ENCODE measurements around the gene ST3GAL4. TPM values are rescaled to one million over a fixed set of nuclear protein-coding genes. Genes with fewer than 3 reads are reported as not detected.

Gene ST3GAL4
- total RNA-seq, 2 experiments from 2014 or later, result 14.3 to 18.8 TPM

DNA sequence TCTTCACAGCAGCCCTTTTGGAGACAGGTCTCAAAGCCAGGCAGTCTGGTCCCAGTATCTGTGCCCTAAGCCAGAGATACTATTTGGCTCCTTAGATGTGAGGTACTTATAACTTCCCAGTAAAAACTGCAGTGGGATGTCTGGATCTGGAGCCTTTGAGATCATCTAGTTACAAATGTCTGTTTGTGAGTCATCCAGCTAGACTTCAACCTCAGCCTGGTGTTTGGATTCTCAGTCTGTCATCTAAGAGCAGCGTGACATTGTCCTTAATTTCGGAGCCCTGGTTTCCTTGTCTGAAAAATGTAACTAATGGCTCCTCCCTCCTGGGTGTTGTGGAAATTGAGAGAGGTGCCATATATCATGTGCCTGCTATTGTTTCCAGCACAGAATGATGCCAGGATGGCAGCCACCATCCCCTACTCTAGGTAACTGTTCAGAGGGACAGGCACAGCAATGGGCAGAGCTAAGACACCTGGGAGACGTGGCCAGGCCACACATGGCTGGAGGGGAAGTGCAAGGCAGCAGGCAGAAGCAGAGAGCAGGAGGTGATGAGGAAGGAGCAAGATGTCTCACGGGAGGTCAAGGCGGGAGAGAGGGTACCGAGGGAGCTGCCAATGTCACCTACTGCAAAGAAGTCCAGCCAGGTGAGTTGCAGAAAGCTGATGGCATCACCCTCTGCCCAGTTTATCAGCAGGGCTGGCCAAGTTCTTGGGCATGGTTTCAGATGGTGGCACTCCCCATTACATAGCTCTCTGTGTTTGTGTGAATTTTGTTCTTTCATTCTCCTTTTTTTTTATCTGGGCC lies 20.6 kb upstream of the ST3GAL4 start:
- Histone ChIP-seq H3K9me3 (ENCODE audit: low read length) (no peaks in the 10 kb centered on the region), H2AFZ (ENCODE audit: low read length) (no peak overlapping the region), H3K36me3 (ENCODE audit: insufficient read depth, low read length) (peaks cover 44% of the 10 kb centered on the region; the same call in 1 of the 2 replicates), H3K79me2 (ENCODE audit: insufficient read depth, low read depth, low read length) (no peaks in the 10 kb centered on the region), H4K20me1 (ENCODE audit: insufficient read depth, low read length) (no peaks in the 10 kb centered on the region), H3K4me2 (ENCODE audit: low read length) (no peak overlapping the region), H3K27ac (ENCODE audit: low read depth, low read length, poor library complexity, severe bottlenecking) (no peak overlapping the region), H3K4me3 (ENCODE audit: low read depth, low read length, poor library complexity, severe bottlenecking) (no peak overlapping the region), H3K4me1 (ENCODE audit: insufficient read depth, low read length, poor library complexity, severe bottlenecking) (no peaks in the 10 kb centered on the region), H3K9me2 (ENCODE audit: insufficient read depth, low read length) (no peaks in the 10 kb centered on the region)
- BruUV-seq (replicated peaks), result no TSS peak
- TF ChIP-seq, protein P1, sequence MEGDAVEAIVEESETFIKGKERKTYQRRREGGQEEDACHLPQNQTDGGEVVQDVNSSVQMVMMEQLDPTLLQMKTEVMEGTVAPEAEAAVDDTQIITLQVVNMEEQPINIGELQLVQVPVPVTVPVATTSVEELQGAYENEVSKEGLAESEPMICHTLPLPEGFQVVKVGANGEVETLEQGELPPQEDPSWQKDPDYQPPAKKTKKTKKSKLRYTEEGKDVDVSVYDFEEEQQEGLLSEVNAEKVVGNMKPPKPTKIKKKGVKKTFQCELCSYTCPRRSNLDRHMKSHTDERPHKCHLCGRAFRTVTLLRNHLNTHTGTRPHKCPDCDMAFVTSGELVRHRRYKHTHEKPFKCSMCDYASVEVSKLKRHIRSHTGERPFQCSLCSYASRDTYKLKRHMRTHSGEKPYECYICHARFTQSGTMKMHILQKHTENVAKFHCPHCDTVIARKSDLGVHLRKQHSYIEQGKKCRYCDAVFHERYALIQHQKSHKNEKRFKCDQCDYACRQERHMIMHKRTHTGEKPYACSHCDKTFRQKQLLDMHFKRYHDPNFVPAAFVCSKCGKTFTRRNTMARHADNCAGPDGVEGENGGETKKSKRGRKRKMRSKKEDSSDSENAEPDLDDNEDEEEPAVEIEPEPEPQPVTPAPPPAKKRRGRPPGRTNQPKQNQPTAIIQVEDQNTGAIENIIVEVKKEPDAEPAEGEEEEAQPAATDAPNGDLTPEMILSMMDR (conservative IDR thresholded peaks at IDR 0.05; ENCODE audit: low read length), result no peak
- TF ChIP-seq EZH2phosphoT487 (IDR thresholded peaks at IDR 0.05; ENCODE audit: borderline replicate concordance, low read depth, low read length), result no peak
- no peak for DNase-seq (ENCODE audit: low spot score)
- intact Hi-C loops (cut with micrococcal nuclease; ENCODE audit: unreplicated experiment), result no loop called here
- POLR2A ChIA-PET, result interaction anchor here (0.5 to 0.6 kb wide), 3 partner anchors 19 to 59 kb away, joined by 3 read pairs; no protein-coding TSS in a partner anchor
- CTCF ChIA-PET (ENCODE audit: unreplicated experiment), result no interaction called here

DNA sequence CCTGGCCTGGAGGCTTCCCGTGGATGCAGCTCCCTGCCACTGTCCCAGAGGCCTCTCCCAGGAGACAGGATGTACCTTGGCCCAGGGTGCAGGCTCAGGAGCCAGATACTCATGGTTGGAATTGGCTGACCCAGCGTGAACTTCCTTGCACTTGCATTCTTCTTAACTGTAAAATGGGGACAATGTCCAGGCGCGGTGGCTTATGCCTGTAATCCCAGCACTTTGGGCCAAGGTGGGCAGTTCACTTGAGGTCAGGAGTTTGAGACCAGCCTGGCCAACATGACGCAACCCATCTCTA lies 20.1 kb upstream of the ST3GAL4 start:
- no peak for DNase-seq (ENCODE audit: low spot score)
- Histone ChIP-seq H3K4me1 (ENCODE audit: insufficient read depth, low read length, poor library complexity, severe bottlenecking) (no peaks in the 10 kb centered on the region), H3K79me2 (ENCODE audit: insufficient read depth, low read depth, low read length) (no peaks in the 10 kb centered on the region), H3K4me3 (ENCODE audit: low read depth, low read length, poor library complexity, severe bottlenecking) (no peak overlapping the region), H3K27ac (ENCODE audit: low read depth, low read length, poor library complexity, severe bottlenecking) (no peak overlapping the region), H3K9me3 (ENCODE audit: low read length) (no peaks in the 10 kb centered on the region), H4K20me1 (ENCODE audit: insufficient read depth, low read length) (no peaks in the 10 kb centered on the region), H2AFZ (ENCODE audit: low read length) (no peak overlapping the region), H3K9me2 (ENCODE audit: insufficient read depth, low read length) (no peaks in the 10 kb centered on the region), H3K4me2 (ENCODE audit: low read length) (no peak overlapping the region), H3K36me3 (ENCODE audit: insufficient read depth, low read length) (peaks cover 44% of the 10 kb centered on the region; the same call in 1 of the 2 replicates)
- BruUV-seq (replicated peaks), result no TSS peak
- intact Hi-C loops (cut with micrococcal nuclease; ENCODE audit: unreplicated experiment), result no loop called here
- POLR2A ChIA-PET, result interaction anchor here (0.6 kb wide), 2 partner anchors 28 to 59 kb away, joined by 3 read pairs; no protein-coding TSS in a partner anchor
- TF ChIP-seq, protein P1 (conservative IDR thresholded peaks at IDR 0.05; ENCODE audit: low read length), result no peak
- no peak for TF ChIP-seq EZH2phosphoT487 (IDR thresholded peaks at IDR 0.05; ENCODE audit: borderline replicate concordance, low read depth, low read length)
- CTCF ChIA-PET (ENCODE audit: unreplicated experiment), result no interaction called here

DNA sequence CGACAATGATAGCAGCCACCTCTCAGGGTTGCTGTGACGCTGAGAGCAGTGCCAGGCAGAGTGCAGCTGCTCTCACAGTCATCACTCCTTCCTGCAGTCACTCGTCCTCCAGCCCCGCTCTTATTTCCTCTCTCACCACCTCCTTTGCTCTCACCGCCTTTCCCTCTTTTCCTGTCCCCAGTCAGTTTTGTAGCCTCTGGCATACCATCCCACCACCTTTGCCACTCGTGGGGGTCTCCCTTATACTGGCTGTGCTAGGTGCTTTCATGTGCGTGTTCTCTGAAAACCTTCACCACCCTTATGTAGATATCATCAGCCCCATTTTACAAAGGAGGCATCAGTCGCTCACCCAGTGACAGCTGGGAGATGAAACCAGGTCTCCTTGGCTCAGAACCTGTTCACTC lies 19.3 kb upstream of the ST3GAL4 start:
- ChIA-PET POLR2A (no interaction called here), CTCF (ENCODE audit: unreplicated experiment) (no interaction called here)
- H3K4me3 ChIP-seq (ENCODE audit: low read depth, low read length, poor library complexity, severe bottlenecking), result no peak overlapping the region
- H3K4me1 ChIP-seq (ENCODE audit: insufficient read depth, low read length, poor library complexity, severe bottlenecking), result no peaks in the 10 kb centered on the region
- no peak overlapping the region for H3K27ac ChIP-seq (ENCODE audit: low read depth, low read length, poor library complexity, severe bottlenecking)
- H3K9me3 ChIP-seq (ENCODE audit: low read length), result no peaks in the 10 kb centered on the region
- no peak overlapping the region for H3K4me2 ChIP-seq (ENCODE audit: low read length)
- TF ChIP-seq EZH2phosphoT487 (IDR thresholded peaks at IDR 0.05; ENCODE audit: borderline replicate concordance, low read depth, low read length), result no peak
- TF ChIP-seq, protein P1 (conservative IDR thresholded peaks at IDR 0.05; ENCODE audit: low read length), result no peak
- H3K36me3 ChIP-seq (ENCODE audit: insufficient read depth, low read length), result peaks cover 43% of the 10 kb centered on the region; the same call in 1 of the 2 replicates
- no peaks in the 10 kb centered on the region for H4K20me1 ChIP-seq (ENCODE audit: insufficient read depth, low read length)
- intact Hi-C loops (cut with micrococcal nuclease; ENCODE audit: unreplicated experiment), result no loop called here
- H3K9me2 ChIP-seq (ENCODE audit: insufficient read depth, low read length), result no peaks in the 10 kb centered on the region
- no peak for DNase-seq (ENCODE audit: low spot score)
- H2AFZ ChIP-seq (ENCODE audit: low read length), result no peak overlapping the region
- no peaks in the 10 kb centered on the region for H3K79me2 ChIP-seq (ENCODE audit: insufficient read depth, low read depth, low read length)
- BruUV-seq (replicated peaks), result no TSS peak

Measured in OCI-LY7 (cell line).